Calu3 (cell line): ENCODE results near the gene CPT1A. TPM values are rescaled to one million over a fixed set of nuclear protein-coding genes. Genes with fewer than 3 reads are reported as not detected.
A peak's percentile ranks its signal among the peaks of the same experiment; 100 is the strongest.
"Not testable (repeated sequence)": the region's sequence is repeated elsewhere in the genome, so short reads cannot be mapped to it uniquely, and the experiment has no call there.

Experiments used
- Bru-seq: library from RNA; stranded (reverse); fragments of 400-500 nt; gene quantifications from one replicate; lab custom pipeline; 2021; lab: Mats Ljungman, UMichigan
- BruChase-seq, 2 experiments: library from RNA; stranded (reverse); fragments of 400-500 nt; gene quantifications; one replicate each; lab custom pipeline; 2021; lab: Mats Ljungman, UMichigan
- BruUV-seq: library from RNA; stranded (reverse); fragments of 400-500 nt; replicated peaks from 2 replicates; lab custom pipeline; 2021; lab: Mats Ljungman, UMichigan
- CTCF ChIA-PET: fragments of 300-600 bp; sonication (Branson Sonifier 250); formaldehyde crosslinking; loops from one replicate; lab custom pipeline; 2022; ENCODE audit warnings: antibody characterized with exemption; lab: Charles Lee
- DNase-seq: peaks from one replicate; pipeline ENCODE4 v3.0.0; 2022
- H3K27ac Mint-ChIP-seq: one replicate; pipeline ENCODE4 v1.8.0; 2022; ENCODE audit warnings: mixed read lengths; ENCODE audit not compliant: unreplicated experiment
- H3K27me3 Mint-ChIP-seq: one replicate; pipeline ENCODE4 v1.8.0; 2022; ENCODE audit warnings: mixed read lengths; ENCODE audit not compliant: unreplicated experiment
- H3K36me3 Mint-ChIP-seq: one replicate; pipeline ENCODE4 v1.8.0; 2022; ENCODE audit warnings: mild to moderate bottlenecking, moderate library complexity, mixed read lengths; ENCODE audit not compliant: insufficient read depth, unreplicated experiment
- H3K4me1 Mint-ChIP-seq: one replicate; pipeline ENCODE4 v1.8.0; 2022; ENCODE audit warnings: mild to moderate bottlenecking, low read depth, mixed read lengths; ENCODE audit not compliant: unreplicated experiment
- H3K4me3 Mint-ChIP-seq: one replicate; pipeline ENCODE4 v1.8.0; 2022; ENCODE audit warnings: mild to moderate bottlenecking, low read depth, moderate library complexity, mixed read lengths; ENCODE audit not compliant: unreplicated experiment
- H3K9me3 Mint-ChIP-seq: one replicate; pipeline ENCODE4 v1.8.0; 2022; ENCODE audit warnings: low read depth, mixed read lengths; ENCODE audit not compliant: unreplicated experiment
- intact Hi-C: fragments of 100-400 bp; cut with micrococcal nuclease; formaldehyde crosslinking; loops from one replicate; pipeline ENCODE4 v1.10.0; 2022; ENCODE audit not compliant: unreplicated experiment
- long read RNA-seq: library from polyadenylated mRNA; stranded (forward); transcript quantifications from one replicate; pipeline ENCODE4 v2.0.0, GENCODE V29; 2022
- total RNA-seq: library from RNA; stranded (reverse); gene quantifications from 2 replicates; pipeline ENCODE4 v1.2.3, GENCODE V29; 2022
- TF ChIP-seq, protein P1 (sequence below): fragments of 200-600 bp; IDR thresholded peaks from one replicate; pipeline ENCODE4 v1.8.0; 2022; ENCODE audit warnings: antibody characterized with exemption; ENCODE audit not compliant: unreplicated experiment

Gene CPT1A
- 45.9 and 49.8 TPM in 2 replicates for total RNA-seq
- percentile 65 among the genes with signal in this experiment for Bru-seq, nascent RNA
- percentile 76 among the genes with signal in this experiment for BruChase-seq, experiment 1, labeled RNA remaining after a 6-hour chase
- BruChase-seq, experiment 2, labeled RNA remaining after a 2-hour chase = percentile 67 among the genes with signal in this experiment
- long read RNA-seq, partial matches to known transcripts = 0 of 11 reads
- long read RNA-seq, other reads (novel, unspliced or antisense) = 11 of 11 reads

DNA sequence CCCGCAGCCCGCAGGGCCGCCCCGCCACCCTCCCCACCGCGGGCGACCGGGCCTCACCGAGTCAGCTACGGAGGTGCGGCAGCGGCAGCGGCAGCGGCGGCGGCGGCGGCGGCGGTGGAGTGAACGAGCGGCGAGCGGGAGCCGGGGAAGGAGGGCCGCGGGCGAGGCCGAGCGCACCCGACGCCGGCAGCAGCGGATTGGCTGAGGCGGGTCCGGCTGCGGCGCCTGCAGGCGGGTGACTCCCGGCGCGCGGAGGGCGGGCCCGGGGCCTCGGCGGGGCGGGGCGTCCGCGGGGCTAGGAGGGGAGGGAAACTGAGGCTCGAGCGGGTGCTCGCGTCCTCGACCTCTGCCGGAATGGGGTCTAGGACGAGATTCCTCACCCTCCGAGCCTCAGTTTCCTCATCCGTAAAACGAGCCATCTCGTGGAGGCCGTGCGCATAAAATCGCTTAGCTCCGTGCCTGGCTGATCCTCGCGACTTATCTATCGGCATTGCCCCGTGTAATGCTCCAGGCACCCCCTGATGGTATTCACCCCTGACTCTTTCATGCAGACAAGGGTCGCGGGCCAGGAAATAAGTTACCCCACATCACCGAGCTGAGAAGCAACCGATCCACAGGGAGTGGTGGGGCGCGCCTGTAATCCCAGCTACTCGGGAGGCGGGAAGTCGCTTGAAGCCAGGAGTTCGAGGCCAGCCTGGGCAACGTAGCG, at the start of gene CPT1A:
TSS of gene CPT1A (minus strand) at position 199 of the 709 bp plus-strand sequence. CDS start 26,442 bp downstream, outside the sequence.
- no TSS peak for BruUV-seq

DNA sequence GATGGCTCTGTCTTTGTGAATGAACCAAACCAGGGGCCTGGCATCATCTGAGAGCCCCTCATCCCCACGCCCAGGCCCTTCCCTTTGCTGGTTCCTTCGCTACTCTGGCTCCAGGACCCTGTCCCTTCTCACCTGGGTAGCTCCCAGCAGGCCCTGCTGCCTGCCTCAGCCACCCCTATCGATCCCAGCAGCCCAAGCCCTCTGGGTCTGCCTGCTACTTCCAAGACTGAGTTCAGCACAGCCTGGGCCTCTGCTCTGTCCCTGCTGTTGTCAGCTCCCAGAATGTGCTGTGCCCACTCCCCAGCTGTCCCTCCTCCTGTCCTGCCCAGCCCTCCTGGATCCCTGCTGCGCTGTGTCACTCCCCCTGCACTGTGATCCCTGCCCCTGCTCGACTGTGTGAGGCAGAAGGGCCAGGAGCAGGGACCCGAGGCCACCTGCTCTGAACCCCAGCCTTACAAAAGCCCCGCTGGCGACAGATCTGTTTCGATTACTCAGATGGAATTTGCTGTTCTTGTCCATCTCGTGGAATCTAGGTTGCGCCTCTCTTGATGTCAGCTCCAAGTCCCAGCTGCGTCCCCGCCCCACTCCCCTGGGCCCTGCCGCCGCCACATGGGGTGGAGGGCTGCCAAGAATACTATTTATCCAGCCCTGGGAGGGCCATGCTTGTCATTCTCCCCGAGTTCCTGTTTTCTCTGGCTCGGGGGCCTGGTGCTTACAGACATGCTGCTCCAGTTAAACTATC, 48.9 kb upstream of the CPT1A start:
- no TSS peak for BruUV-seq
- peak overlapping the region; percentile 31 for H3K27ac Mint-ChIP-seq
- no peaks in the 10 kb centered on the region for H3K9me3 Mint-ChIP-seq
- no peak for DNase-seq
- TF ChIP-seq, protein P1, sequence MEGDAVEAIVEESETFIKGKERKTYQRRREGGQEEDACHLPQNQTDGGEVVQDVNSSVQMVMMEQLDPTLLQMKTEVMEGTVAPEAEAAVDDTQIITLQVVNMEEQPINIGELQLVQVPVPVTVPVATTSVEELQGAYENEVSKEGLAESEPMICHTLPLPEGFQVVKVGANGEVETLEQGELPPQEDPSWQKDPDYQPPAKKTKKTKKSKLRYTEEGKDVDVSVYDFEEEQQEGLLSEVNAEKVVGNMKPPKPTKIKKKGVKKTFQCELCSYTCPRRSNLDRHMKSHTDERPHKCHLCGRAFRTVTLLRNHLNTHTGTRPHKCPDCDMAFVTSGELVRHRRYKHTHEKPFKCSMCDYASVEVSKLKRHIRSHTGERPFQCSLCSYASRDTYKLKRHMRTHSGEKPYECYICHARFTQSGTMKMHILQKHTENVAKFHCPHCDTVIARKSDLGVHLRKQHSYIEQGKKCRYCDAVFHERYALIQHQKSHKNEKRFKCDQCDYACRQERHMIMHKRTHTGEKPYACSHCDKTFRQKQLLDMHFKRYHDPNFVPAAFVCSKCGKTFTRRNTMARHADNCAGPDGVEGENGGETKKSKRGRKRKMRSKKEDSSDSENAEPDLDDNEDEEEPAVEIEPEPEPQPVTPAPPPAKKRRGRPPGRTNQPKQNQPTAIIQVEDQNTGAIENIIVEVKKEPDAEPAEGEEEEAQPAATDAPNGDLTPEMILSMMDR = no peak
- H3K27me3 Mint-ChIP-seq = no peaks in the 10 kb centered on the region
- no peaks in the 10 kb centered on the region for H3K4me1 Mint-ChIP-seq
- CTCF ChIA-PET = no interaction called here
- intact Hi-C loops = no loop called here
- peaks cover 30% of the 10 kb centered on the region for H3K36me3 Mint-ChIP-seq
- no peak overlapping the region for H3K4me3 Mint-ChIP-seq

More for the DNA sequence above, at the start of gene CPT1A:
- Mint-ChIP-seq H3K4me3 (peak within 1 kb of the TSS; percentile 90), H3K9me3 (no peaks in the 10 kb centered on the region), H3K27me3 (no peaks in the 10 kb centered on the region), H3K4me1 (peaks cover 22% of the 10 kb centered on the region), H3K27ac (peak within 1 kb of the TSS; percentile 56), H3K36me3 (peaks cover 50% of the 10 kb centered on the region)
- TF ChIP-seq, protein P1 = no peak
- intact Hi-C loops = no loop called here
- CTCF ChIA-PET = no interaction called here
- peak; percentile 86 for DNase-seq

DNA sequence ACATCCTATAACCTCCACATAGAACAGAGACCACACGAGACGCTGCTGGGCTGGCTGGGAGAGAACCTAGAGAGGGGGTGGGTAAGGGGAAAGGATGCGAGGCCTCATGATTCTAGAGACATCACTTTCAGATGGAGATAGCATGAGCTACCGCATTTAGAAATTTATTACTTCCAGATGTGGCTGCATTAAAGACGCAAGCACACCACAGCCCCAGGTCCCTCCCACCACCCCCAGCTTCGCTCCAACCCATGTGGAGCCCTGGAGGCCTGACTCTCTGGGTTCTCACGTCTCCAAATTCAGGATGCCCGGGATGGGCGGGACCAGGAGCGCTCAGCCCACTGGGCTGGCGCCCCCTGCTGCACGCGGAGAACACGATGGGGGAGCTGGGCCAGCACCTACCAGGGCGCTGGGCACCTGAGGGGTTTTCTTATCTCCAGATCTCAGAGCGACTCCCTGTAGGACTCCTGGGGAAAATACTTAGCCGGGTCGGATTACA, 48.3 kb upstream of the CPT1A start:
- Mint-ChIP-seq H3K36me3 (peaks cover 27% of the 10 kb centered on the region), H3K4me1 (no peaks in the 10 kb centered on the region), H3K9me3 (no peaks in the 10 kb centered on the region), H3K27ac (no peak overlapping the region), H3K27me3 (no peaks in the 10 kb centered on the region), H3K4me3 (no peak overlapping the region)
- DNase-seq = peak; percentile 12
- no TSS peak for BruUV-seq
- CTCF ChIA-PET = no interaction called here
- TF ChIP-seq, protein P1 = no peak
- intact Hi-C loops = no loop called here

DNA sequence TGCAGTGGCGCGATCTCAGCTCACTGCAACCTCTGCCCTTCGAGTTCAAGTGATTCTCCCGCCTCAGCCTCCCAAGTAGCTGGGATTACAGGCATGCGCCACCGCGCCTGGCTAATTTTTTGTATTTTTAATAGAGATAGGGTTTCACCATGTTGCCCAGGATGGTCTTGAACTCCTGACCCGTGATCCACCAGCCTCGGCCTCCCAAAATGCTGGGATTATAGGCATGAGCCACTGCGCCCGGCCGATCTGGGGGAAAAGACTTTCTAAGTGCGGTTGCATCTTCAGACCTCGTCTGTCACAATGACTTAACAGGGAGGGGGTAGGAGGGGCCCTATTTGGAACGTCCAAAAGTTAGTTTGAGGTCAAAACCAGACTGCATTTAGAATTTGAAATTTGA, 43.1 kb upstream of the CPT1A start:
- H3K9me3 Mint-ChIP-seq, H3K4me1 Mint-ChIP-seq, CTCF ChIA-PET, H3K27ac Mint-ChIP-seq, BruUV-seq, intact Hi-C loops, H3K27me3 Mint-ChIP-seq, DNase-seq, H3K36me3 Mint-ChIP-seq, H3K4me3 Mint-ChIP-seq: not testable (repeated sequence)
